SU-DHL-6 (cell line): ENCODE measurements around the gene SIRPA.

Experiments
- EZH2phosphoT487 ChIP-seq: fragments of 200-600 bp; sonication (generic), shearing (Covaris generic); conservative IDR thresholded peaks from 2 replicates; pipeline ENCODE4 v1.6.1; 2018; ENCODE audit warnings: mild to moderate bottlenecking, antibody characterized with exemption, low read length, moderate library complexity, mixed read lengths
- TF ChIP-seq, protein P1 (sequence below): fragments of 200-600 bp; sonication (generic); IDR thresholded peaks from one replicate; pipeline ENCODE4 v1.5.1; 2017; ENCODE audit warnings: antibody characterized with exemption, mild to moderate bottlenecking, low read length, moderate library complexity; ENCODE audit not compliant: insufficient read depth, poor library complexity, severe bottlenecking

DNA sequence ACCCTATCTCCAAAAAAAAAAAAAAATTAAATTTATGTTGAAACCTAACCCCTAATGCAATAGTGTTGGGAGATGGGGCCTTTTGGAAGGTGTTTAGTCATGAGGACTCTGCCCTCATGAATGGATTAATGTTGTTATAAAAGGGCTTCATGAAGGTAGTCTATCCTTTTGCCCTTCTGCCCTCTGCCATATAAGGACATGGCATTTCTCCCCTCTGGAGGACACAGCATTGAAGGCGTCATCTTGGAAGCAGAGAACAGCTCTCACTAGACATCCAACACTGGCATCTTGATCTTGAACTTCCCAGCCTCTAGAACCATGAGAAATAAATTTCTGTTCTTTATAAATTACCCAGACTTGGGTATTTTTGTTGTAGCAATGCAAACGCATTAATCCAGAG lies 63.2 kb downstream of the SIRPA start:
- TF ChIP-seq, protein P1, sequence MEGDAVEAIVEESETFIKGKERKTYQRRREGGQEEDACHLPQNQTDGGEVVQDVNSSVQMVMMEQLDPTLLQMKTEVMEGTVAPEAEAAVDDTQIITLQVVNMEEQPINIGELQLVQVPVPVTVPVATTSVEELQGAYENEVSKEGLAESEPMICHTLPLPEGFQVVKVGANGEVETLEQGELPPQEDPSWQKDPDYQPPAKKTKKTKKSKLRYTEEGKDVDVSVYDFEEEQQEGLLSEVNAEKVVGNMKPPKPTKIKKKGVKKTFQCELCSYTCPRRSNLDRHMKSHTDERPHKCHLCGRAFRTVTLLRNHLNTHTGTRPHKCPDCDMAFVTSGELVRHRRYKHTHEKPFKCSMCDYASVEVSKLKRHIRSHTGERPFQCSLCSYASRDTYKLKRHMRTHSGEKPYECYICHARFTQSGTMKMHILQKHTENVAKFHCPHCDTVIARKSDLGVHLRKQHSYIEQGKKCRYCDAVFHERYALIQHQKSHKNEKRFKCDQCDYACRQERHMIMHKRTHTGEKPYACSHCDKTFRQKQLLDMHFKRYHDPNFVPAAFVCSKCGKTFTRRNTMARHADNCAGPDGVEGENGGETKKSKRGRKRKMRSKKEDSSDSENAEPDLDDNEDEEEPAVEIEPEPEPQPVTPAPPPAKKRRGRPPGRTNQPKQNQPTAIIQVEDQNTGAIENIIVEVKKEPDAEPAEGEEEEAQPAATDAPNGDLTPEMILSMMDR, result no peak
- no peak for TF ChIP-seq EZH2phosphoT487
